ENCODE measurements around the gene TCEANC.
"Not testable (repeated sequence)": the region's sequence is repeated elsewhere in the genome, so short reads cannot be mapped to it uniquely, and the experiment has no call there.

The TCEANC gene

GRCh38 chrX:13652287-13652793, 601 bp upstream of the TCEANC start:
- in situ Hi-C loops (cut with HindIII; ENCODE audit: low pct_ligation_motif_present, low pct_unique_long_range_greater_than_20kb, low sequenced_read_pairs), result no loop called here
- DNase-seq, result peak; percentile 63

GRCh38 chrX:13654116-13654515, 1.2 kb downstream of the TCEANC start:
- DNase-seq, result no peak
- in situ Hi-C loops (cut with HindIII; ENCODE audit: low pct_ligation_motif_present, low pct_unique_long_range_greater_than_20kb, low sequenced_read_pairs), result no loop called here

- in situ Hi-C loops (cut with HindIII; ENCODE audit: low pct_ligation_motif_present, low pct_unique_long_range_greater_than_20kb, low sequenced_read_pairs), result no loop called here
- DNase-seq, result no peak
Observed at GRCh38 chrX:13655674-13656073, 2.7 kb downstream of the TCEANC start.

DNA sequence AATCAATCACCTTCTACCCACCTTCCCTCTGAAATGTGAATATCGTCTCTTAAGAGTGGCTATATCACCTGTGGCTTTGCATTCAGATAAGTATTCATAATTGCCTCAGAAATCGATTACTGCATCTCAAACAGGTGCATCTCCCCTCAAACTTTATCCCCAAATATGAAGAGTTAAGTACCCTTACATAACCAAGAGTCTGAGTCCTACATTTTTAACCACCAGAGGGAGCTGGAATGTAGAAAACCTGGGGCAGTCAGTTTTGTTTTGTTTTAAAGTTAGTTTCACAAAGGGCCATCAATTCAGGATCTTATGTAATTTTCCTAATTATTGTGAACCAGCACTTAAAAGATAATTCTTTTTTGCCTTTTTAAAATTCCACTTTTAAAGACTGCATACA, 5.7 kb downstream of the TCEANC start:
- in situ Hi-C loops (cut with HindIII; ENCODE audit: low pct_ligation_motif_present, low pct_unique_long_range_greater_than_20kb, low sequenced_read_pairs), result no loop called here
- DNase-seq, result peak; percentile 44

GRCh38 chrX:13659063-13659462, 6.1 kb downstream of the TCEANC start:
- in situ Hi-C loops (cut with HindIII; ENCODE audit: low pct_ligation_motif_present, low pct_unique_long_range_greater_than_20kb, low sequenced_read_pairs), result no loop called here
- peak; percentile 3 for DNase-seq

- in situ Hi-C loops (cut with HindIII; ENCODE audit: low pct_ligation_motif_present, low pct_unique_long_range_greater_than_20kb, low sequenced_read_pairs), result no loop called here
- no peak for DNase-seq
Observed at GRCh38 chrX:13661735-13662288, 8.9 kb downstream of the TCEANC start.

DNA sequence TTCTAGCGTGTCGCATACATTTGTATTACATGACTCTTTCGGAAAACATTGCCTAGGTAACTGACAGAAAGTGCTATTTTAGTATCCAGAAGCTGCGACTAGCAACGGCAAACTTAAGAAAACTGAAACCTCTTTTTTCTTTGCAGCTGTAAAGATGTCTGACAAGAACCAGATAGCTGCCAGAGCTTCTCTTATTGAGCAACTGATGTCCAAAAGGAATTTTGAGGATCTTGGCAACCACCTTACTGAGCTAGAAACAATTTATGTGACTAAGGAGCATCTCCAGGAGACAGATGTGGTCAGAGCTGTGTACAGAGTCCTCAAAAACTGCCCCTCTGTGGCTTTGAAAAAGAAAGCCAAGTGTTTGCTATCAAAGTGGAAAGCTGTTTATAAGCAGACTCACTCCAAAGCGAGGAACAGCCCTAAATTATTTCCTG, 9.4 kb downstream of the TCEANC start:
- in situ Hi-C loops (cut with HindIII; ENCODE audit: low pct_ligation_motif_present, low pct_unique_long_range_greater_than_20kb, low sequenced_read_pairs), result no loop called here
- DNase-seq, result no peak

DNA sequence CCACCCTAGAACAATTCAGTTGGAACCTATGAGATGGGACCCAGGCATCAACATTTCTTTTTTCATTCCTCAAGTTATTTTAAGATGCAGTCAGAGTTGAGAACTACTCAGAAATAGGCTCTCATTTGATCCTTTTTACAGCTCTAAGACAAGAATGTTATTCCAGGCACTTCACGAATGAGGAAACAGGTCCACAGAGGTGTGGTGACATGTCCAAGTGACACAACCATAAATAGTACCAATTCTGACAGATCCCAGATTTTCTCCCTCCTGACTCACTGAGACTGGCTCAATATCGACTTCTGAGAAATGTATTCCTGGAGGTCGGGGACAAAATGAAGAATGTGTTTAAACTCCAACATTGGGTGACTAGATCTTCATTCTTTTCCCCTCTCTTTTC, 11.1 kb downstream of the TCEANC start:
- in situ Hi-C loops (cut with HindIII; ENCODE audit: low pct_ligation_motif_present, low pct_unique_long_range_greater_than_20kb, low sequenced_read_pairs), result no loop called here
- no peak for DNase-seq

- in situ Hi-C loops (cut with HindIII; ENCODE audit: low pct_ligation_motif_present, low pct_unique_long_range_greater_than_20kb, low sequenced_read_pairs), result no loop called here
- DNase-seq, result no peak
Observed at GRCh38 chrX:13666836-13667235, 13.9 kb downstream of the TCEANC start.

GRCh38 chrX:13667919-13668318, 15.0 kb downstream of the TCEANC start:
- in situ Hi-C loops (cut with HindIII; ENCODE audit: low pct_ligation_motif_present, low pct_unique_long_range_greater_than_20kb, low sequenced_read_pairs), result no loop called here
- no peak for DNase-seq

DNA sequence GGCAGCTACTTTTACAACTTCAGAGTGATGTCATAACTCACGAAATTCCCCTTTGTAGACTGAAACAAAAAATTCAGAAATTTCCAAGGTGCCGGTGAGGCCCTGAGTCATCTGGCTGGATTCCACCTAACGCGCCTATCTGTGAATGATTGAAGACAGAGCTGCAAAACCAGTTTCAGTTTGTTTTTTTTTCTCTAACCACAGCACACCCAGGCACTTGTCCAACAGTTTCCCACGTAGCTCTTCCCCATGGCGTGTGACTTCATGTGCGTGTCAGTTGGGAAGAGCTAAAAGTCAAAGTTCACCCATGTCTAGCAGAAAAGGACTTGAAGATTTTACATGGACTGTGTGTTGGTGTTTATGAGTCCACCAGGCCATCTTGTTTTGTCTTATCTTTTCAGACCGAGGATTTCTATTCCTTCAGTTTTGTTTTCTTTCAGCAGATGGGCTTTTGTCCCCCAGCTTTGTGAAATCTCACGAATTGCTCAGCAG, 16.4 kb downstream of the TCEANC start:
- in situ Hi-C loops (cut with HindIII; ENCODE audit: low pct_ligation_motif_present, low pct_unique_long_range_greater_than_20kb, low sequenced_read_pairs), result no loop called here
- peak; percentile 87 for DNase-seq

- DNase-seq; in situ Hi-C loops (cut with HindIII; ENCODE audit: low pct_ligation_motif_present, low pct_unique_long_range_greater_than_20kb, low sequenced_read_pairs): not testable (repeated sequence)
Observed at GRCh38 chrX:13669755-13670154, 16.8 kb downstream of the TCEANC start.

DNA sequence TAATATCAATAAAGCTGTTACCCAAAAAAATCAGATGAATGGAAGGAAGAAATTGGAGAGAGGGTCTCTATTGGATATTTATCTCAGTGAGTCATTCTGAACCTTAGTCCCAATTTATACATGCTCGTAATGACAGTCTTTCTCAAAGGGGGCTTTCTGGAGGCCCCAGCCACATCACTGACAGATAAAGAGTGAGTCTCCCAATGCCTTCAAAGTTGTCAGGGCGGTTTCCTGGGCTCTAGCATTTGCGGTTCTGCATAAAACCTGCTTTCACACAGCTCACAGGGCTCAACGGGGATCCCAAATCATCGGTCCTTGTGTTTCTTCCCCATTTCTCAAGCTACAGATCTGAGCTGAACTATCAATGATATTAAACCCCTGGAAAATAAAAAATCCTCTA, 17.3 kb downstream of the TCEANC start:
- no peak for DNase-seq
- in situ Hi-C loops (cut with HindIII; ENCODE audit: low pct_ligation_motif_present, low pct_unique_long_range_greater_than_20kb, low sequenced_read_pairs), result no loop called here

DNA sequence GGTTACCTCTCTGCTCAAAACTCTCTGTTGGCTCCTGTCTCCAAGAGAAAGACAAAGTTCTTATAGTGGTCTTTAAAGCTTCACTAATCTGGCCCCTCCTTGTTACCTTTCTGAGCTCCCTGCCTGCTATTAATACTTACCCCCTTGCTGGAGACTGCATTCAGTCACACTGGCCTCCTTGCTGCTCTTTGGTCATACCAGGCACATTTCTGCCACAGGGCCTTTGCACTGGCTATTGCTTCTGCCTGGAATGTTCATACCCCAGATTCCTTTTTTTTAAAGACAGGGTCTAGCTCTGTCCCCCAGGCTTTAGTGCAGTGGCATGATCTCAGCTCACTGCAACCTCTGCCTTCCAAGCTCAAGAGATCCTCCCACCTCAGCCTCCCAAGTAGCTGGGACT, 20.1 kb downstream of the TCEANC start:
- in situ Hi-C loops (cut with HindIII; ENCODE audit: low pct_ligation_motif_present, low pct_unique_long_range_greater_than_20kb, low sequenced_read_pairs), result no loop called here
- no peak for DNase-seq

DNA sequence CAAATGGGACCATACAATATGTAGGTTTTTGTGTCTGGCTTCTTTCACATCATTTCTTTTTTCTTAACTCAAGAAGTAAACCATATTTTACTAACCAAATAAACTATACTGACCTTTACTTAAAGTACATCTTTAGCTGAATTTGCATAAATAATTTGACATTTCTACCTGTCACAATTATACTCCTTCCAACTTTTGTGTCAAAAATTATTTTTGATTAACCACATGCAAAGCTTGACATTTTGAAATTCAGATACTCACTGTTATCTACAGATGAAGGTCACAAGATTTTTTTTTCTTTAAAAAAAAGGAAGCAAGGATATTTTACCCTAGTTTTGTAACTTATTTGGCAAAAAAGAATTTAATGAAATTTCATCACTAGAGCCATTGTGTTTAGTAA, 23.9 kb downstream of the TCEANC start:
- in situ Hi-C loops (cut with HindIII; ENCODE audit: low pct_ligation_motif_present, low pct_unique_long_range_greater_than_20kb, low sequenced_read_pairs), result no loop called here
- no peak for DNase-seq

DNA sequence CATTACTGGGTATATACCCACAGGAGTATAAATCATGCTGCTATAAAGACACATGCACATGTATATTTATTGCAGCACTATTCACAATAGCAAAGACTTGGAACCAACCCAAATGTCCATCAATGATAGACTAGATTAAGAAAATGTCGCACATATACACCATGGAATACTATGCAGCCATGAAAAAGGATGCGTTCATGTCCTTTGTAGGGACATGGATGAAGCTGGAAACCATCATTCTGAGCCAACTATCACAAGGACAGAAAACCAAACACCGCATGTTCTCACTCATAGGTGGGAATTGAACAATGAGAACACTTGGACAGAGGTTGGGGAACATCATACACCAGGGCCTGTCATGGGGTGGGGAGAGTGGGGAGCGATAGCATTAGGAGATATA, 26.8 kb downstream of the TCEANC start:
- DNase-seq; in situ Hi-C loops (cut with HindIII; ENCODE audit: low pct_ligation_motif_present, low pct_unique_long_range_greater_than_20kb, low sequenced_read_pairs): not testable (repeated sequence)

GRCh38 chrX:13681595-13681994, 28.7 kb downstream of the TCEANC start:
- DNase-seq, result no peak
- in situ Hi-C loops (cut with HindIII; ENCODE audit: low pct_ligation_motif_present, low pct_unique_long_range_greater_than_20kb, low sequenced_read_pairs), result no loop called here

- in situ Hi-C loops (cut with HindIII; ENCODE audit: low pct_ligation_motif_present, low pct_unique_long_range_greater_than_20kb, low sequenced_read_pairs), result no loop called here
- DNase-seq, result no peak
Observed at GRCh38 chrX:13684361-13684760, 31.4 kb downstream of the TCEANC start.

DNA sequence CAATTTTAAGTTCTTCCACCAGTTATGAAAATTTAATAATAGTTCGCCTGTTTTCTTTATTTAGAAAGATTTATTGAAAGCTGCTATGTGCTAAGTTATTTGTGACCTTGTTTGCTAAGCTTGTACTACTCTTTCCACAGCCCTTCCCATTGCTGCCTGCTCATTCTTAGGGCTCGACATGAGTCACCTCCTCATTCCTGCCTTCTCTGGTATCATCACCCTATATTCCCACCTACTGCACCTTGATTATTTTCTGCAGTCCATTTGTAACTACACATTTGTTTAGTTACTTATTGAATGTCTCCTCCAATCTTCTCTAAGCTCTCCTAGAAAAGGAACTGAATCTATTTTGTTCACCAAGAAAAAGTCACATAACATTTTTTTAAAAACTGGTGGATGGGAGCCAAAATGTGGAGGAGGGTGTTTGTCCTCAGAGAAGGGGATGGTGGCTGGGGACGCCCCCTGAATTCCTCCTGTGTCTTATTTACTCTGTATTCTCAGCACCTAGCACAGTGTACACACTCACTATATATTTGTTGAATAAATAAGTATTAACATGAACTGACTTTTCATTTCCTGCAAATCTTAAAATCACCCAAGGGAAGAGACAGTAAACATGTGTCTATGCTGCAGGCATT, 32.3 kb downstream of the TCEANC start:
- DNase-seq, result peak; percentile 21
- in situ Hi-C loops (cut with HindIII; ENCODE audit: low pct_ligation_motif_present, low pct_unique_long_range_greater_than_20kb, low sequenced_read_pairs), result no loop called here

DNA sequence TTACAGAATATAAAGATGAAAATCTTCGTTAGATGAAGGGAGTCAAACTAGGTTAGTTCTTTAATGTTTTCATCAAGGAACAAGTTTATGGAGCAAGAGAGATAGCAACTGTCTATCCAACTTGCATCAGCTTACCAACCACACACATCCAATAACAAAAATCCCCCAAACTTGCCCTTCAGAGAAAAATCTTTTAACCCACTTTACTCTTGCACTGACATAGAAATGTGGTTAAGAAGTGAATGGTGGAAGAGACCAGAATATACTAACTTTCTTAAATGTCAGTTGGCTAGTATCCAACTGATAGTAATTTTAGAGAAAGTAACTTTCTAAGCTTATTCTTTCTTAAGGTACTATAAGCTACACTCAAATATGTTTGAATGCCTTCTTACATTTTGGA, 34.3 kb downstream of the TCEANC start:
- in situ Hi-C loops (cut with HindIII; ENCODE audit: low pct_ligation_motif_present, low pct_unique_long_range_greater_than_20kb, low sequenced_read_pairs), result no loop called here
- DNase-seq, result no peak

Measured in ACHN (cell line).